Tibial artery (tissue), 4 donors: Measurements from ENCODE around the gene ERC1.
A peak's percentile ranks its signal among the peaks of the same experiment; 100 is the strongest.

Source experiments
- DNase-seq, 2 donors: peaks; one replicate each; pipeline ENCODE4 v3.0.0-alpha.2; 2019
- H3K27ac ChIP-seq, 2 donors: fragments of 200-600 bp; sonication (generic) in 1 of 2; 1 replicate in 1 of 2; 2 replicates in 1 of 2; pipeline ENCODE4 v1.5.1; 2018 to 2019; ENCODE audit warnings: mild to moderate bottlenecking in 1 of 2
- H3K27me3 ChIP-seq, 2 donors: fragments of 200-600 bp; sonication (generic) in 1 of 2; one replicate each; pipeline versions ENCODE4 v1.5.1 to v1.6.0; 2016 to 2019
- H3K36me3 ChIP-seq, 3 donors: fragments of 200-600 bp; sonication (generic) in 2 of 3; one replicate each; pipeline ENCODE4 v1.5.1; 2016 to 2019; ENCODE audit warnings: mild to moderate bottlenecking in 2 of 3
- H3K4me1 ChIP-seq, 4 donors: fragments of 200-600 bp; sonication (generic) in 2 of 4; 1 replicate in 3 of 4; 2 replicates in 1 of 4; pipeline ENCODE4 v1.5.1; 2016 to 2019
- H3K4me3 ChIP-seq, 2 donors: fragments of 200-600 bp; sonication (generic) in 1 of 2; 1 replicate in 1 of 2; 2 replicates in 1 of 2; pipeline ENCODE4 v1.5.1; 2018 to 2019; ENCODE audit warnings: mild to moderate bottlenecking in 2 of 2
- H3K9me3 ChIP-seq, 3 donors: fragments of 200-600 bp; sonication (generic) in 1 of 3; one replicate each; pipeline ENCODE4 v1.5.1; 2016 to 2019
- CTCF ChIP-seq, 2 experiments: fragments of 200-600 bp in 1 of 2; fragments of 450-650 bp in 1 of 2; IDR thresholded peaks; one replicate each; pipeline ENCODE4 v1.5.1; 2017 to 2019; ENCODE audit warnings: antibody characterized with exemption in 2 of 2, mild to moderate bottlenecking in 1 of 2, moderate library complexity in 1 of 2
- intact Hi-C: fragments of 100-400 bp; cut with DNase I; formaldehyde crosslinking; loops from one replicate; pipeline ENCODE4 v1.15.0; 2023; ENCODE audit warnings: low total_unique reads

Gene ERC1

DNA sequence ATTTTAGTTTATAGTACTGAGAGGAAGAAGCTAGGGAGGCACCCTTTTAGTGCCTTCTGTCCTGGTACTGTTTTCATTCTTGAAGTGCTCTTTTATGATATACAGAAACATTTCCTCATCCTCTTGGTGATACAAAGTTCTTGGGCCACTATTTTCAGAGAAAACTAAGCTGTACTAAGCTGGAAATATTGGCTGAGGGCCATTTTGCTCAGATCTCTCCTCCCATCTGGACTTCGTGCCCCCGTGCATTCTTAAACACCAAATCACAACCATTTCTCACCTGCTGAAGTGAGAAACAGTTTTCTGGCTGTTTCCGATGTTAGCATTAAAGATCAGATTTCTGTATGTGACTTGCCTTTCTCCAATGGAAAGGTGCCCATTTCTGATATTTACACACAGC, 444.4 kb downstream of the ERC1 start:
- Histone ChIP-seq H3K4me1 (peaks cover 0 to 22% (median 9%) of the 10 kb centered on the region in 4 donors), H3K36me3 (no peaks in the 10 kb centered on the region), H3K27ac (peak overlapping the region; percentile 3 to 53), H3K4me3 (no peak overlapping the region), H3K27me3 (no peaks in the 10 kb centered on the region), H3K9me3 (no peaks in the 10 kb centered on the region)
- intact Hi-C loops = no loop called here
- no peak for TF ChIP-seq CTCF (IDR thresholded peaks at IDR 0.05)
- no peak for DNase-seq

- H3K27ac ChIP-seq = peak overlapping the region; percentile 3 to 53
- intact Hi-C loops = no loop called here
These were observed 445.0 kb downstream of the ERC1 start for GRCh38 chr12:1436015-1436414.

DNA sequence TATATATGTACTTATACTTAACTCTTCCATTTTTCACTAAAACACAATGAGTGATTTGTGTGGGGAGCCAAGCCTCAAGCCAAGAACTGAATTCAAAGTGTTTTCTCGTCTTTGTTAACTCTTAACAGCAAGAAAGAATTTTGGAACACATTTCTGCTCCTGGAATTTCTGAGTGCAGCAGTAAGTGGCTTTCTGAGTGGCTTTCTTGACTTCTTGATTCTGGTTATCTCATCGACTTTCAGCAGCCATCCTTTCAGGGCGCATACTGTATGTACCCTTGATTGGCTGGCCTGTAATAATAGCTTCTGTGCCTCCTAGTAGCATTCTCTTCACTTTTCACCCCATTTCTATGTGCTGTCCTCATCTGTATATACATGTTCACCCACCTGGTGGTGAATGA, 446.0 kb downstream of the ERC1 start:
- DNase-seq = no peak
- H3K27me3 ChIP-seq = no peaks in the 10 kb centered on the region
- no peaks in the 10 kb centered on the region for H3K36me3 ChIP-seq
- no peak for TF ChIP-seq CTCF (IDR thresholded peaks at IDR 0.05)
- intact Hi-C loops = no loop called here
- H3K4me3 ChIP-seq = no peak overlapping the region
- no peaks in the 10 kb centered on the region for H3K9me3 ChIP-seq
- no peak overlapping the region for H3K27ac ChIP-seq
- peaks cover 0 to 19% (median 9%) of the 10 kb centered on the region in 4 donors for H3K4me1 ChIP-seq

More at GRCh38 chr12:1436015-1436414, 445.0 kb downstream of the ERC1 start:
- no peaks in the 10 kb centered on the region for H3K9me3 ChIP-seq
- no peak overlapping the region for H3K4me3 ChIP-seq
- DNase-seq = no peak
- H3K27me3 ChIP-seq = no peaks in the 10 kb centered on the region
- H3K36me3 ChIP-seq = no peaks in the 10 kb centered on the region
- H3K4me1 ChIP-seq = peaks cover 0 to 19% (median 9%) of the 10 kb centered on the region in 4 donors
- no peak for TF ChIP-seq CTCF (IDR thresholded peaks at IDR 0.05)

GRCh38 chr12:1439201-1439600, 448.2 kb downstream of the ERC1 start:
- Histone ChIP-seq H3K4me3 (no peak overlapping the region), H3K27me3 (no peaks in the 10 kb centered on the region), H3K4me1 (peaks cover 0 to 30% (median 14%) of the 10 kb centered on the region in 4 donors), H3K9me3 (no peaks in the 10 kb centered on the region), H3K27ac (no peak overlapping the region), H3K36me3 (no peaks in the 10 kb centered on the region)
- DNase-seq = no peak
- TF ChIP-seq CTCF (IDR thresholded peaks at IDR 0.05) = no peak
- intact Hi-C loops = no loop called here

GRCh38 chr12:1439687-1440086, 448.7 kb downstream of the ERC1 start:
- DNase-seq = no peak
- no peak for TF ChIP-seq CTCF (IDR thresholded peaks at IDR 0.05)
- H3K9me3 ChIP-seq = no peaks in the 10 kb centered on the region
- H3K36me3 ChIP-seq = no peaks in the 10 kb centered on the region
- intact Hi-C loops = no loop called here
- H3K4me1 ChIP-seq = peaks cover 0 to 30% (median 16%) of the 10 kb centered on the region in 4 donors
- no peak overlapping the region for H3K27ac ChIP-seq
- no peaks in the 10 kb centered on the region for H3K27me3 ChIP-seq
- no peak overlapping the region for H3K4me3 ChIP-seq
